Measurements from ENCODE around the gene NTM. TPM values are rescaled to one million over a fixed set of nuclear protein-coding genes. Genes with fewer than 3 reads are reported as not detected.

NTM gene
- polyA plus RNA-seq, result 34.1 and 39.4 TPM in 2 replicates
- polyA minus RNA-seq, result 79.3 and 83.0 TPM in 2 replicates

DNA sequence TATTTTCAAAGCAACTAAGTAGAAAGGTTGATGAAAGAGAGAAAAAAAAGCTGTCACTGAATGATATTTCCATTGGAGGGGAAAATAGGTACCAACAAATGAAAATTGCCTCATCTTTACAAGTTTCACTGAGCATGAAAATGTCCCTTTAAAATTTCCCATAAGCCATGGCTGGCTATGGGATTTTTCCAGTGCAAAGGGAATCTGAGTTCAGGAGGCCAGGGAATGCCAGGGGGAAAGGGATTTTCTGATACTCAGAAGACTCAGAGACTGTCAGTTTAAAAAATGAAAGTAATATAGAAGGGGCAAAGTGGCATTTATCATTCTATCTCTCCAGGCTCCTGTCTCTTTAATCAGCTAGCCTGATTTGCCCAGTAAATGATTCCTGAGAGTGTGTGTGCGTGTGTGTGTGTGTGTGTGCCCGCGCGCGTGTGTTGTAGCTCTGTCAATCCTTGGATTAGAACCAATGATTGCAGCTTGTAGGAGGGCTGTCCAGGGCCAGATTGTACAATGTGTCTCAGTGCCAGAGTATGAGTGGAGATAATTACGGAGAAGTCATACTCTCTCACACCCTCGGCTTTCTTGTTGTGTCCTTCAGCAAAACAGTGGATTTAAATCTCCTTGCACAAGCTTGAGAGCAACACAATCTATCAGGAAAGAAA, at the start of gene NTM:
Gene NTM (plus strand): TSS at position 526 of the 662 bp plus-strand sequence.
- TF ChIP-seq MXI1 (conservative IDR thresholded peaks at IDR 0.05; ENCODE audit: poor library complexity, severe bottlenecking) (no peak), POLR2AphosphoS5 (IDR thresholded peaks at IDR 0.05) (no peak)
- TF ChIP-seq, protein P1, sequence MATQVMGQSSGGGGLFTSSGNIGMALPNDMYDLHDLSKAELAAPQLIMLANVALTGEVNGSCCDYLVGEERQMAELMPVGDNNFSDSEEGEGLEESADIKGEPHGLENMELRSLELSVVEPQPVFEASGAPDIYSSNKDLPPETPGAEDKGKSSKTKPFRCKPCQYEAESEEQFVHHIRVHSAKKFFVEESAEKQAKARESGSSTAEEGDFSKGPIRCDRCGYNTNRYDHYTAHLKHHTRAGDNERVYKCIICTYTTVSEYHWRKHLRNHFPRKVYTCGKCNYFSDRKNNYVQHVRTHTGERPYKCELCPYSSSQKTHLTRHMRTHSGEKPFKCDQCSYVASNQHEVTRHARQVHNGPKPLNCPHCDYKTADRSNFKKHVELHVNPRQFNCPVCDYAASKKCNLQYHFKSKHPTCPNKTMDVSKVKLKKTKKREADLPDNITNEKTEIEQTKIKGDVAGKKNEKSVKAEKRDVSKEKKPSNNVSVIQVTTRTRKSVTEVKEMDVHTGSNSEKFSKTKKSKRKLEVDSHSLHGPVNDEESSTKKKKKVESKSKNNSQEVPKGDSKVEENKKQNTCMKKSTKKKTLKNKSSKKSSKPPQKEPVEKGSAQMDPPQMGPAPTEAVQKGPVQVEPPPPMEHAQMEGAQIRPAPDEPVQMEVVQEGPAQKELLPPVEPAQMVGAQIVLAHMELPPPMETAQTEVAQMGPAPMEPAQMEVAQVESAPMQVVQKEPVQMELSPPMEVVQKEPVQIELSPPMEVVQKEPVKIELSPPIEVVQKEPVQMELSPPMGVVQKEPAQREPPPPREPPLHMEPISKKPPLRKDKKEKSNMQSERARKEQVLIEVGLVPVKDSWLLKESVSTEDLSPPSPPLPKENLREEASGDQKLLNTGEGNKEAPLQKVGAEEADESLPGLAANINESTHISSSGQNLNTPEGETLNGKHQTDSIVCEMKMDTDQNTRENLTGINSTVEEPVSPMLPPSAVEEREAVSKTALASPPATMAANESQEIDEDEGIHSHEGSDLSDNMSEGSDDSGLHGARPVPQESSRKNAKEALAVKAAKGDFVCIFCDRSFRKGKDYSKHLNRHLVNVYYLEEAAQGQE (IDR thresholded peaks at IDR 0.05; ENCODE audit: borderline replicate concordance), result peak; percentile 52
- Histone ChIP-seq H3K27me3 (ENCODE audit: insufficient read depth, low read depth, low read length) (no peaks in the 10 kb centered on the region), H3F3A (ENCODE audit: insufficient read depth, low read length, poor library complexity, severe bottlenecking) (no peaks in the 10 kb centered on the region), H2AFZ (ENCODE audit: low read depth, low read length) (no peak within 1 kb of the TSS), H3K36me3 (ENCODE audit: insufficient read depth, low read length) (no peaks in the 10 kb centered on the region), H3K27ac (ENCODE audit: low read length) (peak within 1 kb of the TSS; percentile 45), H3K9me3 (ENCODE audit: low read length) (no peaks in the 10 kb centered on the region), H4K20me1 (ENCODE audit: insufficient read depth) (no peaks in the 10 kb centered on the region), H3K4me2 (ENCODE audit: low read length) (peak within 1 kb of the TSS; percentile 12), H3K79me2 (replicated peaks; ENCODE audit: insufficient read depth, low read length) (no peaks in the 10 kb centered on the region), H3K9ac (ENCODE audit: low read length) (peak within 1 kb of the TSS; percentile 40), H3K9me2 (ENCODE audit: insufficient read depth, low read length) (no peaks in the 10 kb centered on the region), H3K4me3 (ENCODE audit: low read length) (peak within 1 kb of the TSS; percentile 57)

DNA sequence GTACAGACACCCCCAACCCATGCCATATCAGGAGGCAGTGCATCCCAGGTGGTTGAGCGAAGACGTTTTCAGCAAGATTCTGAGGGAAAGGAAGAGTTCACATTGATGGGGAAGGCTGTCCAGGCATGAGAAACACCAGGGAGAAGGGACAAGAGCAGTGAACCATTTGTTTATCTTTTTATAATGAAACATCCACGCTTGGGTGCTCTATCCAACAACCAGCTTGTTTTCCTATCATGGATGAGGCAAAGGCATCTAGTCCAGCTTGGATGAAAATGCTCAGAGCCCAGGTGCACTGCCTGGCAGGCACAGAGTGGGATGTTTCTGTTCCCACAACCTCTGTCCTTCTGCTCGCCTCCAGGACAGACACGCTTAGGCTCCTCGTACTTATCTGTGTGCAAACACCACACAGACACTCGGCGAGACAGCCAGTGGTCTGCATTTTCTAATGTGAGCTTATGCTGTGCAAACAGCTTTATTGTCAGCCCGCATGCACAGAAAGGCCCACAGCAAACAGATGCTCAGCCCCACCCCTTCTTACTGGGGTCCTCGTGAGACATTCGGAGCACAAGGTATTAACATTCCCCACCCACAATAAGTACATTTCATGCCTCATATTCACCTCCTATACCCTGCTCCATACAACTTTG, 45.4 kb upstream of the NTM start:
- H2AFZ ChIP-seq (ENCODE audit: low read depth, low read length), result no peak overlapping the region

More for the DNA sequence above, 45.4 kb upstream of the NTM start:
- H3K27me3 ChIP-seq (ENCODE audit: insufficient read depth, low read depth, low read length), result no peaks in the 10 kb centered on the region
- H3K27ac ChIP-seq (ENCODE audit: low read length), result no peak overlapping the region
- no peaks in the 10 kb centered on the region for H3F3A ChIP-seq (ENCODE audit: insufficient read depth, low read length, poor library complexity, severe bottlenecking)
- H3K36me3 ChIP-seq (ENCODE audit: insufficient read depth, low read length), result no peaks in the 10 kb centered on the region
- H3K79me2 ChIP-seq (replicated peaks; ENCODE audit: insufficient read depth, low read length), result no peaks in the 10 kb centered on the region
- no peaks in the 10 kb centered on the region for H3K9me3 ChIP-seq (ENCODE audit: low read length)
- no peaks in the 10 kb centered on the region for H4K20me1 ChIP-seq (ENCODE audit: insufficient read depth)
- no peak overlapping the region for H3K4me2 ChIP-seq (ENCODE audit: low read length)
- no peak overlapping the region for H3K4me3 ChIP-seq (ENCODE audit: low read length)
- H3K9me2 ChIP-seq (ENCODE audit: insufficient read depth, low read length), result no peaks in the 10 kb centered on the region
- no peak overlapping the region for H3K9ac ChIP-seq (ENCODE audit: low read length)
- TF ChIP-seq TAF1 (IDR thresholded peaks at IDR 0.05; ENCODE audit: low read depth), result no peak
- TF ChIP-seq, protein P2, sequence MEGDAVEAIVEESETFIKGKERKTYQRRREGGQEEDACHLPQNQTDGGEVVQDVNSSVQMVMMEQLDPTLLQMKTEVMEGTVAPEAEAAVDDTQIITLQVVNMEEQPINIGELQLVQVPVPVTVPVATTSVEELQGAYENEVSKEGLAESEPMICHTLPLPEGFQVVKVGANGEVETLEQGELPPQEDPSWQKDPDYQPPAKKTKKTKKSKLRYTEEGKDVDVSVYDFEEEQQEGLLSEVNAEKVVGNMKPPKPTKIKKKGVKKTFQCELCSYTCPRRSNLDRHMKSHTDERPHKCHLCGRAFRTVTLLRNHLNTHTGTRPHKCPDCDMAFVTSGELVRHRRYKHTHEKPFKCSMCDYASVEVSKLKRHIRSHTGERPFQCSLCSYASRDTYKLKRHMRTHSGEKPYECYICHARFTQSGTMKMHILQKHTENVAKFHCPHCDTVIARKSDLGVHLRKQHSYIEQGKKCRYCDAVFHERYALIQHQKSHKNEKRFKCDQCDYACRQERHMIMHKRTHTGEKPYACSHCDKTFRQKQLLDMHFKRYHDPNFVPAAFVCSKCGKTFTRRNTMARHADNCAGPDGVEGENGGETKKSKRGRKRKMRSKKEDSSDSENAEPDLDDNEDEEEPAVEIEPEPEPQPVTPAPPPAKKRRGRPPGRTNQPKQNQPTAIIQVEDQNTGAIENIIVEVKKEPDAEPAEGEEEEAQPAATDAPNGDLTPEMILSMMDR (IDR thresholded peaks at IDR 0.05; ENCODE audit: poor library complexity, severe bottlenecking), result no peak
- TF ChIP-seq, protein P1 (IDR thresholded peaks at IDR 0.05; ENCODE audit: borderline replicate concordance), result no peak
- no peak for TF ChIP-seq MXI1 (conservative IDR thresholded peaks at IDR 0.05; ENCODE audit: poor library complexity, severe bottlenecking)
- TF ChIP-seq POLR2AphosphoS5 (IDR thresholded peaks at IDR 0.05), result no peak
- TF ChIP-seq EZH2 (IDR thresholded peaks at IDR 0.05; ENCODE audit: borderline replicate concordance, insufficient read depth, low read length, poor library complexity, severe bottlenecking), result no peak
- TF ChIP-seq EP300 (conservative IDR thresholded peaks at IDR 0.05; ENCODE audit: poor library complexity, severe bottlenecking), result no peak
- TF ChIP-seq RAD21 (conservative IDR thresholded peaks at IDR 0.05), result no peak
- no peak for TF ChIP-seq SMC3 (conservative IDR thresholded peaks at IDR 0.05; ENCODE audit: poor library complexity)

Data from neural cell (in vitro differentiated cells).